Gastroesophageal sphincter (tissue), 4 donors: Measurements from ENCODE around the gene MPND. TPM values are rescaled to one million over a fixed set of nuclear protein-coding genes. Genes with fewer than 3 reads are reported as not detected.

Experiments used
- ATAC-seq: fragments of 150-250 bp; one replicate; pipeline ENCODE4 v1.9.1; 2016; ENCODE audit warnings: mild to moderate bottlenecking, moderate library complexity
- H3K27ac ChIP-seq, 4 donors: fragments of 200-600 bp; sonication (generic) in 3 of 4; 1 replicate in 3 of 4; 2 replicates in 1 of 4; pipeline ENCODE4 v1.5.1; 2016 to 2019
- H3K27me3 ChIP-seq: fragments of 200-600 bp; sonication (generic); one replicate; pipeline ENCODE4 v1.5.1; 2019
- H3K36me3 ChIP-seq, 2 donors: fragments of 200-600 bp; sonication (generic); one replicate each; pipeline ENCODE4 v1.5.1; 2019; ENCODE audit warnings: control low read depth in 1 of 2
- H3K4me1 ChIP-seq, 3 donors: fragments of 200-600 bp; sonication (generic); 1 replicate in 2 of 3; 2 replicates in 1 of 3; pipeline ENCODE4 v1.5.1; 2016 to 2019; ENCODE audit warnings: control low read depth in 2 of 3
- H3K4me3 ChIP-seq, 2 donors: fragments of 200-600 bp; sonication (generic); one replicate each; pipeline ENCODE4 v1.5.1; 2019; ENCODE audit warnings: mild to moderate bottlenecking in 1 of 2, moderate library complexity in 1 of 2
- H3K9me3 ChIP-seq, 3 donors: fragments of 200-600 bp; sonication (generic); one replicate each; pipeline ENCODE4 v1.5.1; 2017 to 2019; ENCODE audit warnings: control low read depth in 2 of 3
- CTCF ChIP-seq, 4 experiments: fragments of 200-600 bp in 2 of 4; fragments of 450-650 bp in 2 of 4; sonication (generic) in 1 of 4; IDR thresholded peaks; one replicate each; pipeline ENCODE4 v1.5.1; 2017 to 2019; ENCODE audit warnings: antibody characterized with exemption in 4 of 4, mild to moderate bottlenecking in 2 of 4, moderate library complexity in 2 of 4
- EP300 ChIP-seq: sonication (generic); formaldehyde crosslinking; IDR thresholded peaks from one replicate; pipeline ENCODE4 v1.6.1; 2017; ENCODE audit warnings: antibody characterized with exemption, mild to moderate bottlenecking
- POLR2A ChIP-seq, 2 donors: fragments of 450-650 bp; IDR thresholded peaks; one replicate each; pipeline ENCODE4 v1.6.1; 2017; ENCODE audit warnings: antibody characterized with exemption in 2 of 2, mild to moderate bottlenecking in 2 of 2, moderate library complexity in 1 of 2
- POLR2AphosphoS5 ChIP-seq: sonication (generic); formaldehyde crosslinking; IDR thresholded peaks from one replicate; pipeline ENCODE4 v1.6.1; 2017; ENCODE audit warnings: antibody characterized with exemption
- WGBS, 2 donors: methylation state at CpG; one replicate each; pipeline ENCODE4 v1.1.5; 2018; ENCODE audit warnings: low coverage in 1 of 2; 5-methylcytosine and 5-hydroxymethylcytosine counted together
- total RNA-seq, 4 donors: library from RNA; depleted of rRNA; stranded (reverse); fragments of >200 nt; gene quantifications; one replicate each; pipeline ENCODE4 v1.1.0, GENCODE V29; 2016

The MPND gene
- total RNA-seq, 4 donors from 2014 or later, result 4.7 to 7.5 (median 6.0) TPM

- WGBS, 2 donors, result 2 to 4% methylated on average over 4 to 9 of the region's 90 CpGs
- Histone ChIP-seq H3K27me3 (no peaks in the 10 kb centered on the region), H3K4me3 (peak within 1 kb of the TSS; percentile 84 to 97), H3K4me1 (peaks cover 3 to 71% (median 30%) of the 10 kb centered on the region in 3 donors), H3K27ac (peak within 1 kb of the TSS; percentile 96 to 99 (median 98)), H3K9me3 (no peaks in the 10 kb centered on the region), H3K36me3 (peaks cover 0 to 9% of the 10 kb centered on the region in 2 donors)
- ATAC-seq, result peak; percentile 79
- peak; percentile 60 to 88 for TF ChIP-seq POLR2A (IDR thresholded peaks at IDR 0.05)
- no peak for TF ChIP-seq EP300
- peak; percentile 57 for TF ChIP-seq POLR2AphosphoS5
- peak in 3 of 4 experiments; percentile 88 to 99 (median 98) for TF ChIP-seq CTCF (IDR thresholded peaks at IDR 0.05)
Measured at GRCh38 chr19:4400135-4400936, 57.0 kb downstream of the MPND start, which contains the start of gene SH3GL1. TSS of gene SH3GL1 (minus strand) at chr19:4400547. CDS start at chr19:4400368, 179 bp downstream.

GRCh38 chr19:4401769-4402170, 58.4 kb downstream of the MPND start:
- no peaks in the 10 kb centered on the region for H3K36me3 ChIP-seq
- no peaks in the 10 kb centered on the region for H3K27me3 ChIP-seq
- H3K9me3 ChIP-seq, result no peaks in the 10 kb centered on the region
- ATAC-seq, result no peak
- H3K27ac ChIP-seq, result peak overlapping the region; percentile 90 to 97 (median 94)
- H3K4me1 ChIP-seq, result peaks cover 3 to 58% (median 28%) of the 10 kb centered on the region in 3 donors
- TF ChIP-seq EP300, result no peak
- no peak for TF ChIP-seq POLR2AphosphoS5
- no peak for TF ChIP-seq CTCF (IDR thresholded peaks at IDR 0.05)
- TF ChIP-seq POLR2A (IDR thresholded peaks at IDR 0.05), result no peak
- peak overlapping the region; percentile 29 to 92 for H3K4me3 ChIP-seq
- WGBS, 2 donors, result 1 to 3% methylated on average over 8 of the region's 8 CpGs

- peaks cover under 1 to 52% (median 22%) of the 10 kb centered on the region in 3 donors for H3K4me1 ChIP-seq
- WGBS, 2 donors, result 0% methylated on average over 4 to 9 of the region's 84 CpGs
- ATAC-seq, result peak; percentile 97
Measured at GRCh38 chr19:4402171-4403004, 59.0 kb downstream of the MPND start, which contains the start of gene CHAF1A. TSS of gene CHAF1A (plus strand) at chr19:4402640. CDS start at chr19:4402763, 123 bp downstream.

More at GRCh38 chr19:4402171-4403004, 59.0 kb downstream of the MPND start, which contains the start of gene CHAF1A:
- H3K9me3 ChIP-seq, result no peaks in the 10 kb centered on the region
- H3K27me3 ChIP-seq, result no peaks in the 10 kb centered on the region
- TF ChIP-seq POLR2A (IDR thresholded peaks at IDR 0.05) (peak in 1 of 2 donors; percentile 41), CTCF (IDR thresholded peaks at IDR 0.05) (peak in 1 of 4 experiments; percentile 11), POLR2AphosphoS5 (peak; percentile 78), EP300 (no peak)
- peak within 1 kb of the TSS; percentile 66 to 92 for H3K4me3 ChIP-seq
- H3K36me3 ChIP-seq, result no peaks in the 10 kb centered on the region
- peak within 1 kb of the TSS; percentile 90 to 97 (median 94) for H3K27ac ChIP-seq
